GM12875 (cell line): Measurements from ENCODE around the gene DEFB113.

Experiments used
- H3K4me3 ChIP-seq: one replicate; pipeline ENCODE4 v1.5.1; 2011; ENCODE audit warnings: low read depth, low read length, control low read depth
- CTCF ChIP-seq: IDR thresholded peaks from 2 replicates; pipeline ENCODE4 v1.5.1; 2011; ENCODE audit warnings: low read depth, mild to moderate bottlenecking, control low read depth, inconsistent platforms, low read length, moderate library complexity, borderline replicate concordance; ENCODE audit not compliant: insufficient read depth

Gene DEFB113

GRCh38 chr6:49982046-49982445 is 12.6 kb upstream of the DEFB113 start:
- no peak overlapping the region for H3K4me3 ChIP-seq
- no peak for TF ChIP-seq CTCF

- TF ChIP-seq CTCF: no peak
- H3K4me3 ChIP-seq: no peak overlapping the region
Measured at GRCh38 chr6:49980898-49981297, 11.5 kb upstream of the DEFB113 start.

GRCh38 chr6:49979584-49979983 is 10.2 kb upstream of the DEFB113 start:
- no peak overlapping the region for H3K4me3 ChIP-seq
- TF ChIP-seq CTCF: no peak

- no peak for TF ChIP-seq CTCF
- no peak overlapping the region for H3K4me3 ChIP-seq
Measured at GRCh38 chr6:49978332-49979226, 9.2 kb upstream of the DEFB113 start.

GRCh38 chr6:49966823-49967222 is 2.6 kb downstream of the DEFB113 start:
- no peak for TF ChIP-seq CTCF
- H3K4me3 ChIP-seq: no peak overlapping the region

GRCh38 chr6:49966334-49966733 is 3.1 kb downstream of the DEFB113 start:
- TF ChIP-seq CTCF: no peak
- H3K4me3 ChIP-seq: no peak overlapping the region

- H3K4me3 ChIP-seq: no peak within 1 kb of the TSS
- no peak for TF ChIP-seq CTCF
Measured at GRCh38 chr6:49964064-49964463, 5.4 kb downstream of the DEFB113 start, which contains the start of gene DEFB114. DEFB114 (minus strand) TSS chr6:49964164; CDS start chr6:49964105, 59 bp downstream.
